Gastroesophageal sphincter (tissue), 4 donors: Measurements from ENCODE around the gene LONRF2. TPM values are rescaled to one million over a fixed set of nuclear protein-coding genes. Genes with fewer than 3 reads are reported as not detected.

Experiments
- ATAC-seq: fragments of 150-250 bp; one replicate; pipeline ENCODE4 v1.9.1; 2016; ENCODE audit warnings: mild to moderate bottlenecking, moderate library complexity
- H3K27ac ChIP-seq, 4 donors: fragments of 200-600 bp; sonication (generic) in 3 of 4; 1 replicate in 3 of 4; 2 replicates in 1 of 4; pipeline ENCODE4 v1.5.1; 2016 to 2019
- H3K27me3 ChIP-seq: fragments of 200-600 bp; sonication (generic); one replicate; pipeline ENCODE4 v1.5.1; 2019
- H3K36me3 ChIP-seq, 2 donors: fragments of 200-600 bp; sonication (generic); one replicate each; pipeline ENCODE4 v1.5.1; 2019; ENCODE audit warnings: control low read depth in 1 of 2
- H3K4me1 ChIP-seq, 3 donors: fragments of 200-600 bp; sonication (generic); 1 replicate in 2 of 3; 2 replicates in 1 of 3; pipeline ENCODE4 v1.5.1; 2016 to 2019; ENCODE audit warnings: control low read depth in 2 of 3
- H3K4me3 ChIP-seq, 2 donors: fragments of 200-600 bp; sonication (generic); one replicate each; pipeline ENCODE4 v1.5.1; 2019; ENCODE audit warnings: mild to moderate bottlenecking in 1 of 2, moderate library complexity in 1 of 2
- H3K9me3 ChIP-seq, 3 donors: fragments of 200-600 bp; sonication (generic); one replicate each; pipeline ENCODE4 v1.5.1; 2017 to 2019; ENCODE audit warnings: control low read depth in 2 of 3
- CTCF ChIP-seq, 4 experiments: fragments of 200-600 bp in 2 of 4; fragments of 450-650 bp in 2 of 4; sonication (generic) in 1 of 4; IDR thresholded peaks; one replicate each; pipeline ENCODE4 v1.5.1; 2017 to 2019; ENCODE audit warnings: antibody characterized with exemption in 4 of 4, mild to moderate bottlenecking in 2 of 4, moderate library complexity in 2 of 4
- EP300 ChIP-seq: sonication (generic); formaldehyde crosslinking; IDR thresholded peaks from one replicate; pipeline ENCODE4 v1.6.1; 2017; ENCODE audit warnings: antibody characterized with exemption, mild to moderate bottlenecking
- POLR2A ChIP-seq, 2 donors: fragments of 450-650 bp; IDR thresholded peaks; one replicate each; pipeline ENCODE4 v1.6.1; 2017; ENCODE audit warnings: antibody characterized with exemption in 2 of 2, mild to moderate bottlenecking in 2 of 2, moderate library complexity in 1 of 2
- POLR2AphosphoS5 ChIP-seq: sonication (generic); formaldehyde crosslinking; IDR thresholded peaks from one replicate; pipeline ENCODE4 v1.6.1; 2017; ENCODE audit warnings: antibody characterized with exemption
- WGBS, 2 donors: methylation state at CpG; one replicate each; pipeline ENCODE4 v1.1.5; 2018; ENCODE audit warnings: low coverage in 1 of 2; 5-methylcytosine and 5-hydroxymethylcytosine counted together
- total RNA-seq, 4 donors: library from RNA; depleted of rRNA; stranded (reverse); fragments of >200 nt; gene quantifications; one replicate each; pipeline ENCODE4 v1.1.0, GENCODE V29; 2016

The LONRF2 gene
- total RNA-seq, 4 donors from 2014 or later: 23.8 to 74.6 (median 51.0) TPM

GRCh38 chr2:100264651-100265050, 57.6 kb downstream of the LONRF2 start:
- no peak for ATAC-seq
- H3K27ac ChIP-seq: no peak overlapping the region

GRCh38 chr2:100264121-100264520, 58.2 kb downstream of the LONRF2 start:
- no peak overlapping the region for H3K27ac ChIP-seq
- peaks cover 0 to 15% (median 0%) of the 10 kb centered on the region in 3 donors for H3K4me1 ChIP-seq
- no peak for ATAC-seq
- H3K27me3 ChIP-seq: no peaks in the 10 kb centered on the region
- H3K4me3 ChIP-seq: no peak overlapping the region
- no peak for TF ChIP-seq POLR2AphosphoS5
- TF ChIP-seq EP300: no peak
- WGBS, 2 donors: no CpG with 5 or more reads among the region's 8 CpGs
- H3K36me3 ChIP-seq: no peaks in the 10 kb centered on the region
- no peaks in the 10 kb centered on the region for H3K9me3 ChIP-seq

More at GRCh38 chr2:100264651-100265050, 57.6 kb downstream of the LONRF2 start:
- H3K4me1 ChIP-seq: peaks cover 0 to 15% (median 0%) of the 10 kb centered on the region in 3 donors
- H3K4me3 ChIP-seq: no peak overlapping the region
- no peaks in the 10 kb centered on the region for H3K36me3 ChIP-seq
- TF ChIP-seq EP300: no peak
- TF ChIP-seq CTCF (IDR thresholded peaks at IDR 0.05): no peak
- no peaks in the 10 kb centered on the region for H3K9me3 ChIP-seq
- H3K27me3 ChIP-seq: no peaks in the 10 kb centered on the region
- WGBS, 2 donors: no CpG with 5 or more reads among the region's 4 CpGs

- TF ChIP-seq POLR2AphosphoS5: no peak
- TF ChIP-seq CTCF (IDR thresholded peaks at IDR 0.05): peak; percentile 96 to 99 (median 98)
- ATAC-seq: peak; percentile 58
- peak overlapping the region in 1 of 4 donors; percentile 43 for H3K27ac ChIP-seq
- no peaks in the 10 kb centered on the region for H3K27me3 ChIP-seq
- WGBS, 2 donors: 12 to 17% methylated on average over 4 to 13 of the region's 13 CpGs
- no peaks in the 10 kb centered on the region for H3K36me3 ChIP-seq
- H3K4me3 ChIP-seq: no peak overlapping the region
- H3K4me1 ChIP-seq: peaks cover 0 to 23% (median 0%) of the 10 kb centered on the region in 3 donors
- no peaks in the 10 kb centered on the region for H3K9me3 ChIP-seq
Observed at GRCh38 chr2:100262555-100263320, 59.6 kb downstream of the LONRF2 start.

GRCh38 chr2:100262046-100262445, 60.3 kb downstream of the LONRF2 start:
- WGBS, 2 donors: 64 to 100% methylated on average over 1 to 3 of the region's 4 CpGs
- H3K27me3 ChIP-seq: no peaks in the 10 kb centered on the region
- no peaks in the 10 kb centered on the region for H3K9me3 ChIP-seq
- no peaks in the 10 kb centered on the region for H3K36me3 ChIP-seq
- peaks cover 0 to 28% (median 0%) of the 10 kb centered on the region in 3 donors for H3K4me1 ChIP-seq
- TF ChIP-seq CTCF (IDR thresholded peaks at IDR 0.05): no peak
- TF ChIP-seq EP300: no peak
- no peak for TF ChIP-seq POLR2AphosphoS5
- no peak for TF ChIP-seq POLR2A (IDR thresholded peaks at IDR 0.05)
- no peak for ATAC-seq
- H3K27ac ChIP-seq: no peak overlapping the region
- no peak overlapping the region for H3K4me3 ChIP-seq

- no peaks in the 10 kb centered on the region for H3K36me3 ChIP-seq
Observed at GRCh38 chr2:100260712-100261620, 61.3 kb downstream of the LONRF2 start.

More at GRCh38 chr2:100260712-100261620, 61.3 kb downstream of the LONRF2 start:
- H3K4me3 ChIP-seq: no peak overlapping the region
- no peaks in the 10 kb centered on the region for H3K27me3 ChIP-seq
- peaks cover 0 to 28% (median 0%) of the 10 kb centered on the region in 3 donors for H3K4me1 ChIP-seq
- peak; percentile 49 to 81 (median 76) for TF ChIP-seq CTCF (IDR thresholded peaks at IDR 0.05)
- no peak for TF ChIP-seq EP300
- H3K9me3 ChIP-seq: no peaks in the 10 kb centered on the region
- H3K27ac ChIP-seq: no peak overlapping the region
- WGBS, 2 donors: 0 to 53% methylated on average over 2 to 9 of the region's 15 CpGs
- peak; percentile 71 for ATAC-seq
